ENCODE data around the gene PRKN. TPM values are rescaled to one million over a fixed set of nuclear protein-coding genes. Genes with fewer than 3 reads are reported as not detected.

PRKN gene
- total RNA-seq, 1 donor from 2014 or later: 25.5 TPM

DNA sequence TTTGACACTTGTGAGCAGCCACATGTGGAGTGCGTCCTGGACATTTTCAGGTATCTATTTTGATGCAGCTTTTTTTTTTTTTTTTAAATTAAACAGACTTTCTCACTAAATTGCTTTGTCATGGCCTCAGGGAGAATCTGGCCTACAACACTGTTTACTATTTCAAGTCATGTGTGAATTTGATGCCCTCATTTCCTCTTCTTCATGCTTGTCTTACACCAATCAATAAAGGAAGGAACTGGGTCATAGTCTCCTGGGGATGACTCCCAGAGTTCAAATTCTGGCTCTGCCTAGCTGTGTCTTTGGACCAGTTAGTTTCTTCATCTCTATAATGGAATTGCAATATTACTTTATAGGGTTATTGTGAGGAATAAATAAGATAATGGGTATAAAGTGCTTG, 554.1 kb downstream of the PRKN start:
- Histone ChIP-seq H3K4me3 (no peak overlapping the region), H3K27me3 (ENCODE audit: low read depth) (no peaks in the 10 kb centered on the region), H3K4me1 (peaks cover 12% of the 10 kb centered on the region), H3K27ac (replicated peaks) (no peak overlapping the region), H3K9me3 (replicated peaks) (no peaks in the 10 kb centered on the region), H3K36me3 (no peaks in the 10 kb centered on the region)
- intact Hi-C loops (cut with micrococcal nuclease): no loop called here
- DNase-seq: no peak
- TF ChIP-seq, protein P1, sequence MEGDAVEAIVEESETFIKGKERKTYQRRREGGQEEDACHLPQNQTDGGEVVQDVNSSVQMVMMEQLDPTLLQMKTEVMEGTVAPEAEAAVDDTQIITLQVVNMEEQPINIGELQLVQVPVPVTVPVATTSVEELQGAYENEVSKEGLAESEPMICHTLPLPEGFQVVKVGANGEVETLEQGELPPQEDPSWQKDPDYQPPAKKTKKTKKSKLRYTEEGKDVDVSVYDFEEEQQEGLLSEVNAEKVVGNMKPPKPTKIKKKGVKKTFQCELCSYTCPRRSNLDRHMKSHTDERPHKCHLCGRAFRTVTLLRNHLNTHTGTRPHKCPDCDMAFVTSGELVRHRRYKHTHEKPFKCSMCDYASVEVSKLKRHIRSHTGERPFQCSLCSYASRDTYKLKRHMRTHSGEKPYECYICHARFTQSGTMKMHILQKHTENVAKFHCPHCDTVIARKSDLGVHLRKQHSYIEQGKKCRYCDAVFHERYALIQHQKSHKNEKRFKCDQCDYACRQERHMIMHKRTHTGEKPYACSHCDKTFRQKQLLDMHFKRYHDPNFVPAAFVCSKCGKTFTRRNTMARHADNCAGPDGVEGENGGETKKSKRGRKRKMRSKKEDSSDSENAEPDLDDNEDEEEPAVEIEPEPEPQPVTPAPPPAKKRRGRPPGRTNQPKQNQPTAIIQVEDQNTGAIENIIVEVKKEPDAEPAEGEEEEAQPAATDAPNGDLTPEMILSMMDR (IDR thresholded peaks at IDR 0.05; ENCODE audit: borderline replicate concordance): no peak

DNA sequence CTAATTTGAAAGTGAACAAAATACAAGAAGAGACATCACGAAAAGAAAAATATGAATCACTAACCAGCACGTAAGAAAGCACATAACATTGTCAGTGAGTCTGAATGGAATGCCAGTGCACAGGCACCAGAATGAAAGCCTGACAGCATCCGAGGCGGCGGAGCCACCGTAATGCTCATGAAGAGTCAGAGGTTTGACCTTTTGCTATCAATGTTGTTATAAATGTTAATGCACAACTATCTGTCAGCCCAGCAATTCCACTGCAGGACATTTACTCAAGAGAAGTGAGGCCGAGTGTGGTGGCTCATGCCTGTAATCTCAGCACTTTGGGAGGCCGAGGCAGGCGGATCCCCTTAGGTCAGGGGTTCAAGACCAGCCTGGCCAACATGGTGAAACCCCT, 562.1 kb downstream of the PRKN start:
- no peak for DNase-seq
- Histone ChIP-seq H3K27me3 (ENCODE audit: low read depth) (no peaks in the 10 kb centered on the region), H3K4me3 (no peak overlapping the region), H3K4me1 (no peaks in the 10 kb centered on the region), H3K36me3 (no peaks in the 10 kb centered on the region), H3K9me3 (replicated peaks) (no peaks in the 10 kb centered on the region), H3K27ac (replicated peaks) (no peak overlapping the region)
- TF ChIP-seq, protein P1 (IDR thresholded peaks at IDR 0.05; ENCODE audit: borderline replicate concordance): no peak
- intact Hi-C loops (cut with micrococcal nuclease): no loop called here

DNA sequence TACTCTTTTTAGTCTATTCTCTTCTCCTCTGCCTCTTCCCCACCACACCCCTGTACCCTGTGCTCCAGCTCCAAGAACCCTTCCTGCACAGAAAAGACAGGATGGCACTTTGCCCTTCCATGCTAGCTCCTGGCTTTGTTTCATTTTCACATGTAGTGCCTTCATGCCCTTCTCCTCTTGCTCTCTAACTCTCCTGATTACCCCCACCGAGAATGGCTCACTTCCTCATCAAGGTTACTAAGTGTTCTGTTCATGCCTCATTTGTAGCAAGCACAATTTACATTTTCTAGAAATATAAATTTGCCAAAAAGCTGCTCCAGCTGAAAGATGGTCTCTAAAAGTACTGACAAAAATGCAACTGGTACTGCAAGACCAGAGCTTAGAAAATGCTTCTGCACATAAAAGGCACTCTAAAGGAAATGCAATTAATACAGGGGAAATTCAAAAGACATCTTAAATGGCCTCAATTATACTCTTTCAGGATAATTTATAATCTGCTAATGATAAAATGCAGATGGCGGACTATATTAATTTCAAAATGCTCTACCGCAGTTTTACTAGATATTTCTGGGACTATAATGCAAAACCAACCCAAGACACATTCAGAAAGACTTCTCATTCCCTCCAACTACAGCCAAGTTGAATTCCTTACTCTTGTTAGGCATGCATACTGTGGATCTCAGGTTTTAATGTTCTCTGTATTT, 570.2 kb downstream of the PRKN start:
- Histone ChIP-seq H3K9me3 (replicated peaks) (peaks cover 9% of the 10 kb centered on the region), H3K27ac (replicated peaks) (no peak overlapping the region), H3K4me1 (no peaks in the 10 kb centered on the region), H3K27me3 (ENCODE audit: low read depth) (no peaks in the 10 kb centered on the region), H3K36me3 (no peaks in the 10 kb centered on the region), H3K4me3 (no peak overlapping the region)
- intact Hi-C loops (cut with micrococcal nuclease): no loop called here
- no peak for DNase-seq
- TF ChIP-seq, protein P1 (IDR thresholded peaks at IDR 0.05; ENCODE audit: borderline replicate concordance): no peak

DNA sequence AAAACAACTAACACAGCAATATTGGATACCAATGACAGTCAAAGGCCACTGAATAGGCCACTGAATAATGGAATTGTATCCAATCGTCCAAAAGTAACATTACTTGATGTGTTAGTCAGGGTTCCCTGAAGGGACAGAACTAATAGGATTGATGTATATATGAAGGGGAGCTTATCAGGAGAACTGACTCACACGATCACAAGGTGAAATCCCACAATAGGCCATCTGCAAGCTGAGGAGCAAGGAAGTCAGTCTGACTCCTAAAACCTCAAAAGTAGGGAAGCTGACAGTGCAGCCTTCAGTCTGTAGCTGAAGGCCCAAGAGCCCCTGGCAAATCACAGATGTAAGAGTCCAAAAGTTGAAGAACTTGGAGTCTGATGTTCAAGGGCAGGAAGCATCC, 571.4 kb downstream of the PRKN start:
- Histone ChIP-seq H3K4me3 (no peak overlapping the region), H3K27ac (replicated peaks) (no peak overlapping the region), H3K4me1 (peaks cover 4% of the 10 kb centered on the region), H3K27me3 (ENCODE audit: low read depth) (no peaks in the 10 kb centered on the region), H3K36me3 (no peaks in the 10 kb centered on the region), H3K9me3 (replicated peaks) (peaks cover 9% of the 10 kb centered on the region)
- DNase-seq: no peak
- intact Hi-C loops (cut with micrococcal nuclease): no loop called here
- TF ChIP-seq, protein P1 (IDR thresholded peaks at IDR 0.05; ENCODE audit: borderline replicate concordance): no peak

DNA sequence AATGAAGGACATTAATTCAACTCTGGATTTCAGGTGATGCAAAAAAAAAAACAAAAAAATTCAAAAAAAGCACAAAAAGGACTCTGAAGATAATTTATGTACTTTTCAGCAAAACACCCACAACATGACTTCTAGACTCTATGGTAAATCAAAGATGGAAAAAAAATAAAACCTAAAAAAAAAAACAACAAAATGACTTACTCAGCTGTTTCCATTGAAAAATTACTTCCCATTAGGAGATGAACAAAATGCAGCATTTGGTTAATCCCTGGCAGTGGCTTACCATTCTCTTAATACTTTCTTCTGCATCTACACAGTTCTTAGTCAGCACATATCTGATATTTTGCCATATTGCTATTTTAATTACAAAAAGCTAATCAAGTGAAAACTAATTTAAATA, 572.6 kb downstream of the PRKN start:
- Histone ChIP-seq H3K4me3 (no peak overlapping the region), H3K27me3 (ENCODE audit: low read depth) (no peaks in the 10 kb centered on the region), H3K36me3 (no peaks in the 10 kb centered on the region), H3K9me3 (replicated peaks) (peaks cover 9% of the 10 kb centered on the region), H3K27ac (replicated peaks) (no peak overlapping the region), H3K4me1 (peaks cover 8% of the 10 kb centered on the region)
- intact Hi-C loops (cut with micrococcal nuclease): no loop called here
- no peak for DNase-seq
- TF ChIP-seq, protein P1 (IDR thresholded peaks at IDR 0.05; ENCODE audit: borderline replicate concordance): no peak
